Right atrium auricular region (tissue), 2 donors: Measurements from ENCODE around the gene CDK16. TPM values are rescaled to one million over a fixed set of nuclear protein-coding genes. Genes with fewer than 3 reads are reported as not detected.

Experiments
- DNase-seq: peaks from one replicate; pipeline ENCODE4 v3.0.0-alpha.2; 2019; ENCODE audit warnings: low spot score
- H3K27ac ChIP-seq, 2 donors: fragments of 200-600 bp; sonication (generic); 1 replicate in 1 of 2; 2 replicates in 1 of 2; pipeline ENCODE4 v1.5.1; 2016 to 2019
- H3K27me3 ChIP-seq, 2 donors: fragments of 200-600 bp; sonication (generic); one replicate each; pipeline versions ENCODE4 v1.5.1 to v1.6.0; 2017 to 2019
- H3K36me3 ChIP-seq: fragments of 200-600 bp; sonication (generic); one replicate; pipeline ENCODE4 v1.5.1; 2016
- H3K4me1 ChIP-seq, 2 donors: fragments of 200-600 bp; sonication (generic); one replicate each; pipeline versions ENCODE4 v1.5.1 to v1.6.0; 2017 to 2019
- H3K4me3 ChIP-seq, 2 donors: fragments of 200-600 bp; sonication (generic); 1 replicate in 1 of 2; 2 replicates in 1 of 2; pipeline ENCODE4 v1.5.1; 2017 to 2019; ENCODE audit warnings: mild to moderate bottlenecking in 1 of 2, moderate library complexity in 1 of 2
- H3K9me3 ChIP-seq, 2 donors: fragments of 200-600 bp; sonication (generic); one replicate each; pipeline ENCODE4 v1.5.1; 2019
- CTCF ChIP-seq, 2 donors: fragments of 200-600 bp; sonication (generic); IDR thresholded peaks; one replicate each; pipeline ENCODE4 v1.5.1; 2019; ENCODE audit warnings: antibody characterized with exemption in 2 of 2
- total RNA-seq, 2 donors: library from RNA; depleted of rRNA; stranded (reverse); fragments of >200 nt; gene quantifications; one replicate each; pipeline ENCODE4 v1.1.0, GENCODE V29; 2016

CDK16 gene
- total RNA-seq, 2 donors from 2014 or later: 128 to 140 TPM

- no peak for DNase-seq
- Histone ChIP-seq H3K9me3 (no peaks in the 10 kb centered on the region), H3K36me3 (peaks cover 100% of the 10 kb centered on the region), H3K27ac (peak overlapping the region; percentile 74 to 78), H3K27me3 (no peaks in the 10 kb centered on the region), H3K4me1 (no peaks in the 10 kb centered on the region), H3K4me3 (no peak overlapping the region)
- TF ChIP-seq CTCF (IDR thresholded peaks at IDR 0.05): no peak
Observed at GRCh38 chrX:47210661-47211425, 7.6 kb upstream of the CDK16 start.

GRCh38 chrX:47212381-47213293 lies 5.8 kb upstream of the CDK16 start:
- Histone ChIP-seq H3K9me3 (no peaks in the 10 kb centered on the region), H3K27me3 (no peaks in the 10 kb centered on the region), H3K27ac (no peak overlapping the region), H3K4me1 (peaks cover 0 to 14% of the 10 kb centered on the region in 2 donors), H3K4me3 (no peak overlapping the region), H3K36me3 (peaks cover 87% of the 10 kb centered on the region)
- no peak for DNase-seq
- no peak for TF ChIP-seq CTCF (IDR thresholded peaks at IDR 0.05)

GRCh38 chrX:47214435-47215077 lies 3.9 kb upstream of the CDK16 start:
- no peak overlapping the region for H3K27ac ChIP-seq
- peaks cover 0 to 20% of the 10 kb centered on the region in 2 donors for H3K4me1 ChIP-seq
- DNase-seq: no peak
- H3K36me3 ChIP-seq: peaks cover 68% of the 10 kb centered on the region
- H3K27me3 ChIP-seq: no peaks in the 10 kb centered on the region
- no peak for TF ChIP-seq CTCF (IDR thresholded peaks at IDR 0.05)
- H3K4me3 ChIP-seq: no peak overlapping the region
- H3K9me3 ChIP-seq: no peaks in the 10 kb centered on the region

- DNase-seq: no peak
- no peaks in the 10 kb centered on the region for H3K27me3 ChIP-seq
- H3K36me3 ChIP-seq: peaks cover 59% of the 10 kb centered on the region
- H3K27ac ChIP-seq: no peak overlapping the region
- H3K4me3 ChIP-seq: no peak overlapping the region
- TF ChIP-seq CTCF (IDR thresholded peaks at IDR 0.05): no peak
- peaks cover 0 to 28% of the 10 kb centered on the region in 2 donors for H3K4me1 ChIP-seq
- H3K9me3 ChIP-seq: no peaks in the 10 kb centered on the region
Observed at GRCh38 chrX:47215291-47215900, 3.1 kb upstream of the CDK16 start.

- Histone ChIP-seq H3K27me3 (no peaks in the 10 kb centered on the region), H3K36me3 (peaks cover 49% of the 10 kb centered on the region), H3K4me3 (no peak overlapping the region), H3K27ac (peak overlapping the region; percentile 77 to 82), H3K9me3 (no peaks in the 10 kb centered on the region), H3K4me1 (peaks cover 0 to 36% of the 10 kb centered on the region in 2 donors)
- no peak for TF ChIP-seq CTCF (IDR thresholded peaks at IDR 0.05)
- DNase-seq: no peak
Observed at GRCh38 chrX:47216393-47216925, 2.0 kb upstream of the CDK16 start.
